KMS-11 (cell line): Measurements from ENCODE around the gene NUTM2E.
"Not testable (repeated sequence)": the region's sequence is repeated elsewhere in the genome, so short reads cannot be mapped to it uniquely, and the experiment has no call there.

Experiments
- H2AFZ ChIP-seq: fragments of 200-600 bp; sonication (generic); 2 replicates; pipeline ENCODE4 v1.6.1; 2016; ENCODE audit warnings: antibody characterized with exemption, mixed run types, low read depth
- H3K27ac ChIP-seq: fragments of 200-600 bp; sonication (generic); 2 replicates; pipeline ENCODE4 v1.6.1; 2016; ENCODE audit warnings: mild to moderate bottlenecking, mixed run types
- H3K27me3 ChIP-seq: fragments of 200-600 bp; sonication (generic); 2 replicates; pipeline ENCODE4 v1.6.1; 2017; ENCODE audit warnings: mild to moderate bottlenecking, low read depth, mixed run types, moderate library complexity; ENCODE audit not compliant: insufficient read depth
- H3K36me3 ChIP-seq: fragments of 200-600 bp; sonication (generic); 2 replicates; pipeline ENCODE4 v1.6.1; 2017; ENCODE audit warnings: mild to moderate bottlenecking, mixed run types; ENCODE audit not compliant: insufficient read depth
- H3K4me1 ChIP-seq: fragments of 200-600 bp; sonication (generic); 2 replicates; pipeline ENCODE4 v1.6.1; 2016; ENCODE audit warnings: mild to moderate bottlenecking, low read depth, mixed run types; ENCODE audit not compliant: poor library complexity, severe bottlenecking
- H3K4me2 ChIP-seq: fragments of 200-600 bp; sonication (generic); 2 replicates; pipeline ENCODE4 v1.7.0; 2016; ENCODE audit warnings: mild to moderate bottlenecking, mixed run types
- H3K4me3 ChIP-seq: fragments of 200-600 bp; sonication (generic); IDR thresholded peaks from 2 replicates; pipeline ENCODE4 v1.6.1; 2017; ENCODE audit warnings: low read depth, low read length, mixed read lengths; ENCODE audit not compliant: insufficient read depth
- H3K79me2 ChIP-seq: fragments of 200-600 bp; sonication (generic); 2 replicates; pipeline ENCODE4 v1.6.1; 2016; ENCODE audit warnings: low read depth, mixed run types; ENCODE audit not compliant: insufficient read depth
- H3K9ac ChIP-seq: fragments of 200-600 bp; sonication (generic); 2 replicates; pipeline ENCODE4 v1.6.1; 2016; ENCODE audit warnings: mild to moderate bottlenecking, mixed run types
- H4K20me1 ChIP-seq: fragments of 200-600 bp; sonication (generic); 2 replicates; pipeline ENCODE4 v1.6.1; 2016; ENCODE audit warnings: mild to moderate bottlenecking, mixed run types; ENCODE audit not compliant: insufficient read depth

The NUTM2E gene

DNA sequence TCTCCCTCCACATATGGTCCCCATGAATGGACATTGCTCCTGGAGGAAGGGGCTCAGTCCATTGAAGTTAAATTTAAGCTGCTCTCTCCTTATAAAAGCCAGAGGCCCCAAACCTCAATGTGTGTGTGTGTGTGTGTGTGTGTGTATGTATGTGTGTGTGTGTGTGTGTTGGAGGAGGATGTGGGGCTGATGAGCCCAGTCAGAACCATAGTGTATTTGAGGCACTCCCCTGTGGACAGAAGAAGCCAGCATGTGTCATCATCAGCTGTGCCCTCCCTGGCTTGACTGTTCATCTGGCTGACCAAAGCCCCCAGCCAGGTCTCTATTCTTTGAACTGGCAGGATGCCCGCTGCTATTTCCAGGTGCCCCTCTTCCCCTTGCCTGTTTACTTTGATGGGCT is 35.7 kb downstream of the NUTM2E start:
- not testable (repeated sequence) for H3K79me2 ChIP-seq, H3K9ac ChIP-seq, H3K4me2 ChIP-seq, H4K20me1 ChIP-seq, H3K36me3 ChIP-seq, H3K27me3 ChIP-seq, H3K4me3 ChIP-seq, H3K4me1 ChIP-seq, H2AFZ ChIP-seq, H3K27ac ChIP-seq

DNA sequence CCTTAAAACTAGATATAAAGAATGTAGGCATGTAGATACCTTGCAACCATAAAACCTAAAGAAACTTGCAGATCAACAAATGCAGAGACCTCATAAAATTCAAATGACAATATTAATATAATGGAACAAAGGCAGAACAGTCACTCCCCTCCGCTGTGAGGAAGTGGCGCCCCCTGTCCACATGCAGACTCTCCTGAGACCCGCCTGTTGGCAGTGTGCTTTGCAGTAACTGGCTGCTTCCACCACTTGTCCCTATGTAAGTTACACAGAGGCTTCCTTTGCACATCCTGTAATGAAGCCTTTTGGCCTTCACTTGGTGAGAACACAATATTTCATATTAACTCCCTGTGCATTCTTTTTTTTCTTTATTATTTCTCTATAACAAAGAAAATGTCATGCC is 36.3 kb downstream of the NUTM2E start:
- not testable (repeated sequence) for H3K27me3 ChIP-seq, H3K4me1 ChIP-seq, H3K79me2 ChIP-seq

DNA sequence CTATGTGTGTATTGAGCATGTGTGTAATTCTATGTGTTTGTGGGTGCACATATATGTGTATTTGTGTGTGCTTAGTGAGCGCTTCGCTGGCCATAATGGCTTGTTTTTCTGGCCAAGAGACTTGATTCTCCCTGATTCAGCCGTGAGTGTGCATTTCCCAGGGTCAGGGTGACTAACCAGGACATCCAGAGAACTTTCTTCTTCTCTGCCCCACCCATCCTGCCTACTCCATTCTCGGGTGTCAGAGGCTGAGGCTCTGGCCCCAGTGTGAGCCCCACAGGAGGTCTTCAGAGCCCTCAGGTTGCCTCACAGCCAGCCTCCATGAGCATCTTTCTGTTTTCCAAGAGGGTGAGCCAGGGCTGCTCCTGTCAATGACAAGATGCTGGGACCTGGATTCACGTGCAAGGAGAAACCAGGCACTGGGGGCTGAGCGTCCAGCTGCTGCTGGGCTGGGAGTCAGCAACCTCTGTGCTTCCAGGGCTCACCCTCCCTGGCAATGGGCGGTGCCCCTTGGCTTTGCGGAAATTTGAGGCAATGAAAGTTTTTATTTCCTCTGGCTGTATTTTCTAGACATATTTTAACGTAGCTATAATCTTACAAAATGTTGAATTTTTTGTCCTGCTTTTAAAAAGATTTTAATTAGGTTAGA is 40.5 kb downstream of the NUTM2E start:
- not testable (repeated sequence) for H3K27ac ChIP-seq, H3K79me2 ChIP-seq

More for the DNA sequence above, 36.3 kb downstream of the NUTM2E start:
- H3K27ac ChIP-seq, H4K20me1 ChIP-seq, H2AFZ ChIP-seq, H3K4me2 ChIP-seq, H3K4me3 ChIP-seq, H3K9ac ChIP-seq, H3K36me3 ChIP-seq: not testable (repeated sequence)

DNA sequence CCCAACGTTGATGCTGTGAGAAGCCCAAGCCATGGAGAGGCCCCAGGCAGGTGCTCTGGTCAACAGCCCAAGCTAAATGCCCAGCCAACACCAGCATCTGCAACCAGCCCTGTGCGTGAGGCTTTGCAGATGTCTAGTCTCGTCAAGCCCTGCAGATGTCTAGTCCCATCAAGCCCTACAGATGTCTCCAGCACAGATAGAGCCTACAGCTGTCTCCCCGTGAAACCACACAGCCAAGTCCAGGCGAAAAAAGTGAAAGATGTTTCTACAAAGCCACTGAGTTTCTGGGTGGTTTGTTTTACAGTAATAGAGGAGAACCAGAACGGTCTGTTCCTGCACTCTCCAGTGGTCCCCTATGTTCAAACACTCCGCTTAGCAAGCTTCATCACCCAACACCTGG is 41.5 kb downstream of the NUTM2E start:
- H3K27ac ChIP-seq, H3K36me3 ChIP-seq, H3K79me2 ChIP-seq, H3K4me2 ChIP-seq, H3K9ac ChIP-seq, H4K20me1 ChIP-seq, H3K27me3 ChIP-seq, H3K4me3 ChIP-seq, H2AFZ ChIP-seq: not testable (repeated sequence)
- H3K4me1 ChIP-seq: peaks cover 23% of the 10 kb centered on the region

More for the DNA sequence above, 40.5 kb downstream of the NUTM2E start:
- H3K4me1 ChIP-seq: peaks cover 23% of the 10 kb centered on the region
- H2AFZ ChIP-seq, H3K4me3 ChIP-seq, H3K9ac ChIP-seq, H3K36me3 ChIP-seq, H4K20me1 ChIP-seq, H3K27me3 ChIP-seq, H3K4me2 ChIP-seq: not testable (repeated sequence)

DNA sequence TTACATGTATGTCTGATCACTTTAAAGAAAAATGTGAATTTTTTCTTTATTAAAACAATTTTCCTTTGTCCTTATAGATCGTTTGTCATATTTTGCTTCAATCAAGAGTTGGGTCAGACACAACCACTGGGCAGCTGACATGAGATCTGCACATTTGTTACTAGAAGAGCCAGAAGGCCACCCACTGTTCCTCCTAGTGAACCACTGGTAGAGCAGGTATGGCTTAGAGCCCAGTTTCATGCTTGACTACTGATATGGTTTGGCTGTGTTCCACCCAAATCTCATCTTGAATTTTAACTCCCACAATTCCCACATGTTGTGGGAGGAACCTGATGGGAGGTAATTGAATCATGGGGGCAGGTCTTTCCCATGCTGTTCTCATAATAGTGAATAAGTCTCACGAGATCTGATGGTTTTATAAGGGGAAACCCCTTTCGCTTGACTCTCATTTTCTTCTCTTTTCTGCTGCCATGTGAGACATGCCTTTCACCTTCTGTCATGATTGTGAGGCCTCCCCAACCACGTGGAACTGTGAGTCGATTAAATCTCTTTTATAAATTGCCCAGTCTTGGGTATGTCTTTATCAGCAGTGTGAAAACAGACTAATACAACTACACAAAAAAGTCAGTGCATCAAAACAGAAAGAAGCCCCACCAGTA is 43.0 kb downstream of the NUTM2E start:
- H3K4me1 ChIP-seq: peaks cover 23% of the 10 kb centered on the region
- not testable (repeated sequence) for H4K20me1 ChIP-seq, H3K79me2 ChIP-seq, H3K4me3 ChIP-seq, H3K9ac ChIP-seq, H3K27me3 ChIP-seq, H3K36me3 ChIP-seq, H2AFZ ChIP-seq, H3K27ac ChIP-seq
- H3K4me2 ChIP-seq: 0 out of 2 replicates have a peak overlapping the region, but pooled peaks have one; percentile 41

DNA sequence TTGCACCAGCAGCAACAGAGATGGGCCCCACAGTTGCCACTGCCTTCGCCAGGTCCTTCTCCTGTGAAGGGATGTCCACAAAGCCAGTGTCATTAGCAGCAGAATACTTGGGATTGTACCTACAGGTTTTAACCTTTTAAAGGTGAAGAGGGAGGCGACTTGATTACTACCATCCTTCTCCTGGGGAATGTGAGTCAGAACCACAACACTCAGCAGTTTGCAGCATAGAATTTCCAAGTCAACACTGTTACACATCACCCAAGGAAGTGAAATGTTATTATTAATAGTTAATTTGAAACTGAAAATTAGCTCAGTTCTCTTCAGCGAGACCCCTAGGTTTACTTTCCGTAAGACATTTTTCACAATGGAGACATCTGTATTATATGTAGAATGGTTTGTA is 45.2 kb downstream of the NUTM2E start:
- not testable (repeated sequence) for H3K4me2 ChIP-seq, H4K20me1 ChIP-seq, H2AFZ ChIP-seq, H3K9ac ChIP-seq, H3K36me3 ChIP-seq, H3K4me3 ChIP-seq, H3K27me3 ChIP-seq, H3K79me2 ChIP-seq, H3K27ac ChIP-seq
- H3K4me1 ChIP-seq: peaks cover 23% of the 10 kb centered on the region
